DMS153 (cell line): ENCODE data around the gene DHX8.

Source experiments
- DNase-seq: peaks from one replicate; lab custom pipeline; 2025; lab: John Stamatoyannopoulos, UW

DHX8 gene

GRCh38 chr17:43547659-43548256 lies 64.0 kb downstream of the DHX8 start:
- DNase-seq = no peak

DNA sequence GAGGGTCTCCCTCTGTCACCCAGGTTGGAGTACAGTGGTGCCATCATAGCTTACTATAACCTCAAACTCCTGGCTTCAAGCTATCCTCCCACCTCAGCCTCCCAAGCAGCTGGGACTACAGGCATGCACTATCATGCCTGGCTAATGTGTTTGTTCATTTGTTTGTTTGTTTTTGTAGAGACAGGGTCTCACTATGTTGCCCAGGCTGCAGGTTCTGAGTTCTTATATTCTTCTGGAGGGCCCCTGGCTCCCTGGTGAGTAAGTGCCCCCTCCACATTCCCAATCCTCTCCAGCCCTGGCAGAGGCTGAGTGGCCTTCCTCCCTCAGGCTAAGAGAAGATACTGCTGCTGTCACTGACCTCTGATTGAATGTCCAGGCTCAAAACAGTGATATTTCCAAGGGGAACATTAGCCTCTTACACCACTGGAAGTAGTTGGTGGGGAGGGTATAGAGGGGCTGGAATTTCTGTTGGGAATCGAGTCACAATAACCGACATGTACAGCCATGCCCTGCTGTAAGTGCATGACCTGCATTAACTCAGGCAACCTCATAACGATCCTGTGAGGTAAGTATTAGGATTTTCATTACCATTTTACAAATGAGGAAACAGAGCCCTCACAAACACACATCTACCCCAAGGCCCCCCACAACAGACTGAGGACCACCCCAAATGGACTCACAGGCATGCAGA lies 65.1 kb downstream of the DHX8 start:
- no peak for DNase-seq

DNA sequence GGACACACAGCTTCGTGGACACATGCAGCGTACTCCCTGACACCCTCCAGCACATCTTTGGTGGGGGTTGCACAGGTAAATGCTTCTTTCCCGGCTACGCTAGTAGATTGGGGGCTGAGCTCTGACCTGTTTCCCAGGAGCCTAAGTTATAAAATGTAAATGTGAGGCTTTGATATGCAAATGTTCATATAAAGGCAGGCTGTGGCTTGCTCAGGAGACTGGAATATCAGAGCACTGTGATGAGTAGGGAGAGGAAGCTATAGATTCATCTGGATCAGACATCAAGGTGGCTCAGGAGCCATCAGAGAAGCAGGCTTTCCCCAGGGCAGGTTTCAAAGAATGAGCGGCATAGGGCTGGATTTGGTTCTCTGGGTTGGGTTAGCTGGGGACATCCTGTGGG lies 65.7 kb downstream of the DHX8 start:
- no peak for DNase-seq

DNA sequence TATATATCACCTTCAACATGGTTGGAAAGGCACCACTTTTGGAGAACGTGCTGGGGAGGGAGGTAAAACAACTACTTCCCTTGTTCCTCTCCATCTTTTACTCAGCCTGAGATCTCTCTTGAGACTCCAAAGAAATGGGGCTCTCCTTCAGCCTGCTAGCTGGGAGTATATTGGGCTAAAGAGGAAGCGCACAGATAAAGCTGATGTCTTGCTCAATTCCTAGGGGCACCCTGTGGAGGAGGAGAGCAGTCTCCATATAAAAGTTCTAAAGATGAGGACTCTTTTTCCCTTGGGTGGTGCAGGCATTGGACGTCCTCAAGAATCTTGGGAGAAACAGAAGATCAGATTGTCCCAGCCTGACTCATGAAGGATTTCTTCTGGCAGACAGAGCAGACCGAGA lies 67.0 kb downstream of the DHX8 start:
- DNase-seq = no peak

DNA sequence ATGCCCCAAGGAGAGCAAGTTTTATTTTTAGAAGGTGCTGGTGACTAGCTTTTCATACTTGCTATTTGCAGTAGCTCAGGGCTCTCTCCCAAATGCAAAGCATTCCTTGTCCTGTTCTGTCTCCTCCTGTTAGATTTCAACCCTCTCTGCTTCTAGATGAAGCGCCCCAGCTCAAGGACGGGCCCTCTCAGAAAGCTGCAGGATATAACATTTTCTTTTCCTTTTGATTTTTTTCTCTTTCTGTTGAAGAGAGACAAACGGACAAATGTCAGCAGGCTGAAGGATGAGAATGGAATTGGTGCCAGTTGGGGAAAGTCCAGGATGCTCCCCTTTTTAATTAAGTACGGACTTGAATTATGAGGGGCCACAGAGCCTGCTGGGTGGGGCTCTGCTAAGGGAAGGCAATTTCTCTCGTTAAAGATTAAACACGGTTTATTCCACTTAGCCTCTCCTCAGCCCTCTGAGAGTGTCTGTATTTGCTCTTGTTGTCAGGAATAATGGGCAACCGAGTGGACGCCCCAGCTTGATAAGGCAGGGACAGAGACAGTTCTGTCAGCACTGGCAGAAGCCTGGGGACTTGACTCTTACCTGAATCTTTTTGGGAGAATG lies 68.6 kb downstream of the DHX8 start:
- no peak for DNase-seq

DNA sequence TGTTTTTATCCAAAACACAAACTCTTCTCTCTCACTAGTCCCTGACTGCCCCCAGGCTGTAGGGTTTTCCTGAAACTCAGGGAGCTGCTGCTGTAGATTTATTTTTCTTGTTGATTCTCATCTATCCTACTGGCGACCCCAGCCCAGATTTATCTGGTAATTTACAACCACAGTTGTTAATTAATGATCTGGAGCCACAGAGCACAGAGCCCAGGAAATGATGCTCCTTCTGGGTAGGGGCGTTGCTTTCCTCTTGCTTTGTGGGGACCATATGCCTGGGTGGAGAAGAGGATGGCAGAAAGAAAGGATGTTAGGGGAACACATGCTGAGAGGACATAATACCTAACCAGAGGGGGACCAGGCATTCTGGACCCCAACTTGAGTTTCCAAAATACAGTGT lies 69.8 kb downstream of the DHX8 start:
- DNase-seq = no peak

GRCh38 chr17:43554857-43555256 lies 71.1 kb downstream of the DHX8 start:
- no peak for DNase-seq

GRCh38 chr17:43556292-43556691 lies 72.5 kb downstream of the DHX8 start:
- no peak for DNase-seq

- no peak for DNase-seq
Observed at GRCh38 chr17:43558805-43559160, 75.0 kb downstream of the DHX8 start.

GRCh38 chr17:43559161-43559816 lies 75.5 kb downstream of the DHX8 start:
- DNase-seq = no peak

DNA sequence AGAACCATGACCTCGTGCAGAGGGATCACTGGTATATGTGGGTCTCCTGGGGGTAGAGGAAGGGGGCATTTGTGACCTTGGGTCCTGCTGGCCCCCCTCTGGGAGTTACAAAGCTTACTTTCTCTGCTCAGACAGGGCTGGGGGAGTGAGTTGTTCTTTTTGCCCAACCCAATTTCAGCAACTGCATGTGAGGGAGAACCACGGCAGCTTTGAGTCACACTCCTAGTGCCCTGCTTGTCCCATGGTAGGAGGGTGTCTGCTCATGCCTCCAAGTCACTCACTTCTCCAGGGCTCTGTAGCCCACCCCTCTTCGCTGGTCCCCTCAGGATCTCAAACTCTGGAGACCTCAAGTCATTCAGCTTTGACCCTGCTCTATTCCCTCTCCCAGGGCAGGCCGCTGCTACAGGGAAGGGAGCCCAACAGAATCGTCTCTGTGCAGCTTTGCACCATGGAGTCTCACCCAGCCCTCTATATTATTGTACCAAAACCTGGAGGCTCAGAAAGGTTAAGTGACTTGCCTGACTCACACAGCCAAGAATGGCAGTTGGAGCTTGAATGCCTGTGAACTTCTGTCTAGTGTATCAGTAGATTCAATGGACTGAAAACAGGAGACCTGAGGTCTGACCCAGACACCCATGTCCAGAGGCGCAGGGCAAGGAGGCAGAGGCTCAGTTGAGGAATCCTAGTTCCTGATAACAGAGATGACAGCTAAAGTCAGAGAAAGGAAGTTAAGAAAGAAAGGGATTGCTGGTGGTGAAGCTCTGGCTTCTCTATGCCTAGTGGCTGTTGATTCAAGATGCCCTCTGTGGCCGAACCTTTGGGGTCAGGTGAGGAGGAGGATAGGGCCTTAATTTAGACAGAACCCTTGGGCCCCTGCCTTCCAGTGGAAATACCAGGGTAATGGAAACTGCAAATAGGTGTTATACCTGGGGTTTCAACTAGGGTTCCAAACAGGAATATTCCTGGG lies 77.0 kb downstream of the DHX8 start:
- no peak for DNase-seq

- DNase-seq = no peak
Observed at GRCh38 chr17:43562679-43563599, 79.2 kb downstream of the DHX8 start.

- DNase-seq = no peak
Observed at GRCh38 chr17:43563600-43564594, 80.1 kb downstream of the DHX8 start.

GRCh38 chr17:43568506-43569082 lies 84.8 kb downstream of the DHX8 start:
- DNase-seq = no peak

DNA sequence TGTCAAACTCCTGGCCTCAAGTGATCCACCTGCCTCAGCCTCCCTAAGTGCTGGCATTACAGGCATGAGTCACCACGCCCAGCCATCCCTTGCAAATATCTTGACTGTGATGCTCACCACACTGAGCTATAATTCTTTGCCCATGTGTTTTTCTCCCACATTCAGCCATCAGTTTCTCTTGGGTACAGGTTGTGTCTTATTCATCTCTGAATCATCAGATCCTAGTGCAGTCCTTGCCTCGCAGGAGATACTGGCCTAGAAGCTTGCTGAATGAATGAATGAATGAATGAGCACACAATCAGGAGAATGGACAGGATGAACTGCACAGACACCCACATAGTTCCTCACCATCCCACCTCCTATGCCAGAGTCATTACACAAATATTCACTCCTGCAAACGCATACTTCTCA lies 86.7 kb downstream of the DHX8 start:
- DNase-seq = no peak

GRCh38 chr17:43572368-43572980 lies 88.7 kb downstream of the DHX8 start:
- no peak for DNase-seq

DNA sequence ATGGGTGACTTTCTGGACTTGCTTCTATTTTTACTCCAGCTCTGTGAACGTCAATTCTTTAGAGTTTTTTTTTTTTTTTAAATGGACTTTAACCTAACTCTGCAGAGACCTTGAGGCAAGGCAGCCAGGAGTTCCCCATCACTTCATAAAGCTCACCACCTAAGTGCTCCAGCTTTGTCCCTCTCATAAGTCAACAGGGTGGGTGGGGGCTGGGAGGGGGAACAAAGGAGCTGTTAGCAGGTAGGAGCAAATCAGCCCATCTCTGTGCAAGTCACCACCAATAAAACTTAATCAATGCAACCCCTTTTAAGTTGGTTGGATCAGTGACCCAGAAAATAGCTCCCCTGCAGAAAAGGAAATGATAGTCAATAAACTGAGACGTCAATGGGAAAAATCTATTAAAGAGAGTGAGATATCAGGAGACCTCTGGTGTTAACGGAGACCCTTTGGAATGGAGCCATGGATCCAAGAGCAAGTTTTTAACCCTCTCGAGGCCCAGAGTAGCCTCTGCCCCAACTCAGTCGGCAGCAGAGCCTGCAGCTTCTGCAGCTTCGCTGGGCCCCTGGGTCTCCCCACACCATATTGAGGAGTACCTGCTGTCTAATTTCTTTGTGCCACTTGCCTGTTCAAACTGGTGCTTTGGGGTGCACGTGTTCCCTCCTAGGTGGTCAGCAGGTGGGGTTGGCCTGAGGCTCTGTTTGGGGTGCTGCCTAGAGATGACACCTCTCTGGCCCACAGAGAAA lies 90.0 kb downstream of the DHX8 start:
- no peak for DNase-seq

- no peak for DNase-seq
Observed at GRCh38 chr17:43574348-43574747, 90.6 kb downstream of the DHX8 start.
